Measurements from ENCODE around the gene ASXL1. TPM values are rescaled to one million over a fixed set of nuclear protein-coding genes. Genes with fewer than 3 reads are reported as not detected.

ASXL1 gene
- total RNA-seq, 1 experiment from 2014 or later: 52.2 TPM

- ATAC-seq: no peak
- intact Hi-C loops (cut with micrococcal nuclease): no loop called here
- RAD21 ChIA-PET (ENCODE audit: low non-redundant PET in 1 of 2, low total read pairs in 2 of 2, uncharacterized antibody in 2 of 2, unreplicated experiment in 2 of 2): interaction anchor here (0.7 kb wide), 2 partner anchors 210 to 239 kb away, joined by 3 to 6 read pairs; no protein-coding TSS in a partner anchor
- no peaks in the 10 kb centered on the region for H3K4me1 ChIP-seq (ENCODE audit: control insufficient read depth in 1 of 2, insufficient read depth in 2 of 2, low read length in 2 of 2)
- no TSS peak for BruUV-seq (replicated peaks)
- no peak overlapping the region for H3K4me2 ChIP-seq (ENCODE audit: low read length)
- no peak overlapping the region for H3K9ac ChIP-seq (ENCODE audit: low read length)
- POLR2A ChIA-PET: no interaction called here
- H2AFZ ChIP-seq (ENCODE audit: low read depth, low read length, poor library complexity, severe bottlenecking): no peak overlapping the region
- H3K4me3 ChIP-seq (replicated peaks in 1 of 2; ENCODE audit: low read depth in 1 of 2, low read length in 2 of 2): no peak overlapping the region
- DNase-seq (ENCODE audit: low read depth, low spot score): no peak
- no peaks in the 10 kb centered on the region for H4K20me1 ChIP-seq (ENCODE audit: insufficient read depth)
- CTCF ChIA-PET: no interaction called here
- H3K9me3 ChIP-seq (ENCODE audit: control insufficient read depth in 1 of 2, insufficient read depth in 1 of 2, low read depth in 1 of 2, low read length in 2 of 2): no peaks in the 10 kb centered on the region
- no peaks in the 10 kb centered on the region for H3K36me3 ChIP-seq (ENCODE audit: control insufficient read depth in 1 of 2, insufficient read depth in 2 of 2, low read length in 2 of 2)
- no peaks in the 10 kb centered on the region for H3K27me3 ChIP-seq (ENCODE audit: insufficient read depth, low read length)
- no peaks in the 10 kb centered on the region for H3K79me2 ChIP-seq (ENCODE audit: insufficient read depth, low read length)
- no peak overlapping the region for H3K27ac ChIP-seq (ENCODE audit: low read depth, low read length)
- no peaks in the 10 kb centered on the region for H3K9me2 ChIP-seq (ENCODE audit: insufficient read depth)
- TF ChIP-seq POLR2A (IDR thresholded peaks at IDR 0.05; ENCODE audit: borderline replicate concordance, extremely low read depth, insufficient read depth, insufficient read length) (no peak), CTCF (IDR thresholded peaks at IDR 0.05 in 2 of 3, conservative IDR thresholded peaks at IDR 0.05 in 1 of 3; ENCODE audit: borderline replicate concordance in 1 of 3, insufficient read depth in 1 of 3, low read depth in 2 of 3, low read length in 2 of 3) (no peak), EZH2 (IDR thresholded peaks at IDR 0.05) (no peak), JUND (IDR thresholded peaks at IDR 0.05) (no peak), ZNF274 (IDR thresholded peaks at IDR 0.05; ENCODE audit: low read depth, low read length) (no peak), ATF3 (IDR thresholded peaks at IDR 0.05) (no peak), ELF1 (IDR thresholded peaks at IDR 0.05; ENCODE audit: borderline replicate concordance, low read depth) (no peak), EGR1 (IDR thresholded peaks at IDR 0.05; ENCODE audit: low read depth) (no peak), TCF7L2 (IDR thresholded peaks at IDR 0.05; ENCODE audit: borderline replicate concordance, extremely low read depth, insufficient read depth, insufficient read length) (no peak), CEBPB (IDR thresholded peaks at IDR 0.05; ENCODE audit: low read depth) (no peak), REST (IDR thresholded peaks at IDR 0.05; ENCODE audit: low read depth) (no peak), CBX3 (IDR thresholded peaks at IDR 0.05; ENCODE audit: low read depth) (no peak)
Measured at GRCh38 chr20:32461836-32462600, 103.9 kb downstream of the ASXL1 start.
